GM13976 (cell line): ENCODE measurements around the gene RPS24.

Experiments used
- DNase-seq: peaks from one replicate; pipeline ENCODE4 v3.0.0; 2012; ENCODE audit warnings: low spot score
- CTCF ChIP-seq: IDR thresholded peaks from 2 replicates; pipeline ENCODE4 v1.5.1; 2012; ENCODE audit warnings: borderline replicate concordance, mild to moderate bottlenecking; ENCODE audit not compliant: insufficient read depth; ENCODE audit errors: extremely low read depth, missing control alignments, control extremely low read depth
- in situ Hi-C: fragments of 300-500 bp; cut with MboI; formaldehyde crosslinking; loops from one replicate; pipeline ENCODE4 v1.12.0; 2022; ENCODE audit warnings: low sequenced_read_pairs, mixed read lengths, inconsistent platforms; ENCODE audit not compliant: unreplicated experiment

RPS24 gene

DNA sequence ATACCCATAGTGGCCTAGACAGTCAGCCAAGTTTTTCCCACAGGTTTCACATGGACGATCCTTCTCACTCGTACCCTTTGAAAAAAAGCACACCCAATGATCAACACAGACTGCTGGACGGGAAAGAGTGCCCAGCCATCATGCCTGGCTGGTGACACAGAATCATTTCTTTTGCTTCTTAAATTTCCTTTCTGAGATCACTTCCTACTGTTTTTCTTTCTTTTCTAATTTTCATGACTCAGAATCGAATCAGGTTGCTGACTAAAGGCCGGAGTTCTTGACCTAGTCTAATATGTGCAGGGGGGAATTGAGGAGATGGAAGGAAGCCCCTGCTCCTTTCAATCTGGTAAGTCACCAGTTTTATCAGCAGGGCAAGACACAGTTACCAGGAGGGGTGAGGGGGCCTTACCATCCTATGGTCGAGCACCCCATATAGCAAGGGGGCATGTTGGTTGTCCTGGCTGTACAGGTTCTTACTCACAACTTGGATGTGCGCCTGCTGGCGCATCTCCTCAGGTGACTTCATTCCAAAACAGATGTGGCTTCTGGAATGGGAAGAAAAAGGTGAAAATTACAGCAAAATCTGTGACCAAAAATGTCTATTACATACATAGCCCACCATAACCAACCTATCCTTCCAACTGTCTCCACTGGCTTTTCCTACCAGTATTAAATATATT lies 7.8 kb upstream of the RPS24 start:
- DNase-seq: no peak
- no peak for TF ChIP-seq CTCF
- in situ Hi-C loops: no loop called here

GRCh38 chr10:78028438-78029268 lies 5.0 kb upstream of the RPS24 start:
- no peak for TF ChIP-seq CTCF
- in situ Hi-C loops: no loop called here
- peak; percentile 48 for DNase-seq

DNA sequence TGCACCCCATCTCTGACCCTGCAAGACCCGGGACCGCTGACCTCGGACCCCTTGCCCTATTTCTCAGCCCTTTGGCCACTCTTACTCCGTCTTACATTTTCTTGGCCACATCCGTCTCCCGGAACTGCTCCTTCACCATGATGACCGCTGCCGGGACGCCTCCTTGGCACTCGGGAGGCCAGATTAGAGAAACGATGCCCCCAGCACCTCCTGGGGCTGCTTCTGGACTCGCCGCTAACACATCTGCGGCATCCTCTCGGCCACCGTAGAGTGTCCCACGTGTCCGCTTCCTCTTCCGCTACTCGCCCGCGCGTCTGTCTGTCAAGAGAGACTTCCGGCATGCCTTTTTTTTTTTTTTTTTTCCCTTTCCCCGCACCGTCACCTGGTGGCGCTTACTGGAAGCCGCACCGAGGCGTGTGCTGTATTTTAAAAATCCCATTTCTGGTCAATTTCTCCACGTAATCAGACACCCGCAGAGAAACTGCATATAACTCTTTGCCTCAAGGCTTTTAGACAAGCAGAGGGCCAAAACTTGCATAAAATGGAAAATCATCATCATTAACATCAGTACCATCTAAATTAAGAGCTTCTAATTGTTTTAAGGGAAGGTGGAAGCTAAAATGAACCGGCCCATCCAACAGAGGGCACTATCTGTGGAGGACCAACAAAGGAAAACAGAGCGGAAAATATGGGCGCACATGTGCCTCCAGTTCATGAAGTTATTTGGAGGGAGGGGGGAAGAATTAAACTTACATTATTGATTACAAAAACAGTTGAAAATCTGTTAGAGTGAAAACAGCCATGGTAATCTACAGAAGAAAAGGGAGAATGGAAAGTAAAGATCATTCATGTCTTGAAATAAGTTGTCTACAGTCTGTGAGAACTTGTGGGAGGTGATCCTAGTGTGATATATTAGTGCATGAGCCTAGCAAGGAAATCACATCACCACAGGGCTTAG lies 4.1 kb upstream of the RPS24 start, which contains the start of gene POLR3A:
Gene POLR3A, minus strand, starts transcription at position 247 of the 958 bp plus-strand sequence. Its CDS starts 108 bp downstream, at position 139.
- peak; percentile 72 for TF ChIP-seq CTCF
- in situ Hi-C loops: no loop called here
- peak; percentile 93 for DNase-seq

GRCh38 chr10:78033387-78033636 lies 351 bp upstream of the RPS24 start:
- in situ Hi-C loops: no loop called here
- TF ChIP-seq CTCF: no peak
- DNase-seq: no peak

DNA sequence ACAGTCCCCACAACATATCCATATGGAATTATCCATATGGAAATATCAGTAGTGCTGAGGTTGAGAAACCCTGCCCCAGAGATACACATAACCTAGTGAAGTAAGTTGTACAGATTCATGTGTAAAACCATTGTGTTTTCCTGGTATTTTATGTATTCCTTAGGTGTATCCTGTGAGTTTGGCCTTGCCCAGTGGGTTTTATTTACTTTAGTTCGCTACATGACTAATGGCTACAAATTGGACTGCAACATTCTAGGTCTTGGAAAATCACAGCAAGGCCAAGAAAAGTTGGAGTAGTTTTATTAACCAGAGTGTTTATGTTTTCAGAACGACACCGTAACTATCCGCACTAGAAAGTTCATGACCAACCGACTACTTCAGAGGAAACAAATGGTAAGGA lies 1.4 kb downstream of the RPS24 start:
- in situ Hi-C loops: no loop called here
- TF ChIP-seq CTCF: no peak
- DNase-seq: no peak

GRCh38 chr10:78035437-78035836 lies 1.8 kb downstream of the RPS24 start:
- DNase-seq: no peak
- in situ Hi-C loops: no loop called here
- no peak for TF ChIP-seq CTCF
